RWPE2 (cell line): ENCODE data around the gene MPRIP.

ENCODE experiments used
- ATAC-seq: fragments of 200-7000 bp; cut with Tn5 transposase; 3 replicates; pipeline ENCODE4 v1.9.1; 2021; ENCODE audit warnings: low read depth
- DNase-seq: peaks from one replicate; pipeline ENCODE4 v3.0.0-alpha.2; 2020; ENCODE audit warnings: low spot score
- H3K27ac ChIP-seq: fragments of 450-650 bp; 2 replicates; pipeline ENCODE4 v1.5.1; 2017; ENCODE audit warnings: mild to moderate bottlenecking; ENCODE audit not compliant: poor library complexity, severe bottlenecking
- H3K27me3 ChIP-seq: fragments of 250-450 bp; sonication (Bioruptor Pico); 2 replicates; pipeline ENCODE4 v1.5.1; 2021; ENCODE audit warnings: mild to moderate bottlenecking, moderate library complexity; ENCODE audit not compliant: insufficient read depth, poor library complexity, severe bottlenecking
- H3K36me3 ChIP-seq: fragments of 250-450 bp; sonication (Bioruptor Pico); 2 replicates; pipeline ENCODE4 v1.5.1; 2020; ENCODE audit warnings: low read depth, mild to moderate bottlenecking, moderate library complexity
- H3K4me1 ChIP-seq: fragments of 250-450 bp; sonication (Bioruptor Pico); 2 replicates; pipeline ENCODE4 v1.5.1; 2021; ENCODE audit warnings: mild to moderate bottlenecking, moderate library complexity; ENCODE audit not compliant: insufficient read depth, poor library complexity, severe bottlenecking
- H3K4me3 ChIP-seq: fragments of 250-450 bp; sonication (Bioruptor Pico); 2 replicates; pipeline ENCODE4 v1.5.1; 2021; ENCODE audit warnings: mild to moderate bottlenecking, moderate library complexity; ENCODE audit not compliant: severe bottlenecking
- H3K9me3 ChIP-seq: fragments of 250-450 bp; sonication (Bioruptor Pico); 2 replicates; pipeline ENCODE4 v1.5.1; 2021; ENCODE audit warnings: mild to moderate bottlenecking, moderate library complexity; ENCODE audit not compliant: severe bottlenecking
- TF ChIP-seq, protein P1 (sequence below): fragments of 450-650 bp; IDR thresholded peaks from one replicate; pipeline ENCODE4 v1.5.1; 2017; ENCODE audit warnings: mild to moderate bottlenecking, moderate library complexity; ENCODE audit not compliant: poor library complexity, severe bottlenecking

MPRIP gene

DNA sequence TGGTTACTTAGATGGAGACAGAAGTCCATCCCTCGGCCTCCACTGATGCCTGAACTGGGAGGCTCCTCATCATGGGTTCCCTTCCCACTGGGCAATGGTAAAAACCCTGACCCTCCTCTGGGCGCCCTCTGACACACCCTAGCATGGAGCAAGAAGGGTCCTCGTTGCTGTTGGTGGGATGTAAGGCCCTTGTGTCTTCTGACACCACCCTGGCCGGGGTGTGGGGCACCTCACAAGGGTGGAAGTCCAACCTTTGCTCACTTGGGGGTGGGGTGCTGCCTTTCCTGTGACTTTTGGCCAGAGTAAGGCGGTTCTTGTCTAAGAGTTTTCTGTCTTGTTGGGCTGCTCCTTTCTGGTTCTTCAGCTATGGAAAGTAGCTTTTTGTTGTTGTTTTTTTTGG is 28.7 kb downstream of the MPRIP start:
- ATAC-seq: no peak

DNA sequence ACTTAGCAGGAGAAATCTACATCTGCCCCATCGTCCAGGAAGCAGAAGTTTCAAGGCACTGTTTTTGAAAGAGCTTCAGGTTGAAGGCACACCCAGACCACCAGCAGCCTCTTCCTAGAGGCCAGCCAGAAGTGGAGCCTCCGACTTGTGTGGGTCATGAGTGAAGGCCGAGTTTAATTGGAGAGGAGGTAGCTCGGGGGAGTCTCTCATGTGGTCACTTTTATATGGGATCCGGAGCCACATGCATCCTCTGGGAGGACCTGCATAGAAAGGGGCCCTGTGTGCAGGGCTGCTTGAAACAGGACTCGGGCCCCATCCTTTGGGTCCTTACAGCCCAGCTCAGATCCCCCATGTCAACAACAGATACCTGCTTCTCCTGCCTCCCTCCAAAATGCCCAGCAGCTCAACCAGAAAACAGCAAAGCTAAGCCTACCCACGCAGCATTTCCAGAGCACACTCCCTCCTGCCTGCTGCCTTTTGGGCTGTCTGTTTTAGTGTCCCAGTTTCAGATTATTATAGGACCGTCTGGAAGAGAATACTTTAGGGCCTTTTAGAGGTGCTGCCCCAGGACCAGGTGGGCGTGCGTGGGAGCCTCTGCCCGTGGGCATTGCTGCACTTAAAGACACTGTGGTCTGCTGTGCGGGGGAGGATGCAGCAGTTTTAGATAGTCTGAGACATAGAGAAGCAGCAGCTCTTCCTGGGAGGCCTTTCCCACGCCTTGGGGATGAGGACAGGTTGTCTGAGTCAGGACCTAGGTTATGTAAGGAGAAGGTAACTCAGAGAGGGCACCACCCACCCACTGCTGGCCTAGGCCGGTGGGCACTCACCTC is 29.5 kb downstream of the MPRIP start:
- Histone ChIP-seq H3K36me3 (peaks cover 54% of the 10 kb centered on the region), H3K9me3 (no peaks in the 10 kb centered on the region), H3K4me3 (no peak overlapping the region), H3K4me1 (peaks cover 51% of the 10 kb centered on the region), H3K27me3 (no peaks in the 10 kb centered on the region), H3K27ac (peak overlapping the region; percentile 65)
- TF ChIP-seq, protein P1, sequence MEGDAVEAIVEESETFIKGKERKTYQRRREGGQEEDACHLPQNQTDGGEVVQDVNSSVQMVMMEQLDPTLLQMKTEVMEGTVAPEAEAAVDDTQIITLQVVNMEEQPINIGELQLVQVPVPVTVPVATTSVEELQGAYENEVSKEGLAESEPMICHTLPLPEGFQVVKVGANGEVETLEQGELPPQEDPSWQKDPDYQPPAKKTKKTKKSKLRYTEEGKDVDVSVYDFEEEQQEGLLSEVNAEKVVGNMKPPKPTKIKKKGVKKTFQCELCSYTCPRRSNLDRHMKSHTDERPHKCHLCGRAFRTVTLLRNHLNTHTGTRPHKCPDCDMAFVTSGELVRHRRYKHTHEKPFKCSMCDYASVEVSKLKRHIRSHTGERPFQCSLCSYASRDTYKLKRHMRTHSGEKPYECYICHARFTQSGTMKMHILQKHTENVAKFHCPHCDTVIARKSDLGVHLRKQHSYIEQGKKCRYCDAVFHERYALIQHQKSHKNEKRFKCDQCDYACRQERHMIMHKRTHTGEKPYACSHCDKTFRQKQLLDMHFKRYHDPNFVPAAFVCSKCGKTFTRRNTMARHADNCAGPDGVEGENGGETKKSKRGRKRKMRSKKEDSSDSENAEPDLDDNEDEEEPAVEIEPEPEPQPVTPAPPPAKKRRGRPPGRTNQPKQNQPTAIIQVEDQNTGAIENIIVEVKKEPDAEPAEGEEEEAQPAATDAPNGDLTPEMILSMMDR: no peak
- peak; percentile 56 for DNase-seq
- ATAC-seq: peak; percentile 45

More for the DNA sequence above, 28.7 kb downstream of the MPRIP start:
- DNase-seq: peak; percentile 39
- Histone ChIP-seq H3K4me1 (peaks cover 57% of the 10 kb centered on the region), H3K27me3 (no peaks in the 10 kb centered on the region), H3K27ac (peak overlapping the region; percentile 65), H3K9me3 (no peaks in the 10 kb centered on the region), H3K4me3 (no peak overlapping the region), H3K36me3 (peaks cover 47% of the 10 kb centered on the region)
- TF ChIP-seq, protein P1: no peak

DNA sequence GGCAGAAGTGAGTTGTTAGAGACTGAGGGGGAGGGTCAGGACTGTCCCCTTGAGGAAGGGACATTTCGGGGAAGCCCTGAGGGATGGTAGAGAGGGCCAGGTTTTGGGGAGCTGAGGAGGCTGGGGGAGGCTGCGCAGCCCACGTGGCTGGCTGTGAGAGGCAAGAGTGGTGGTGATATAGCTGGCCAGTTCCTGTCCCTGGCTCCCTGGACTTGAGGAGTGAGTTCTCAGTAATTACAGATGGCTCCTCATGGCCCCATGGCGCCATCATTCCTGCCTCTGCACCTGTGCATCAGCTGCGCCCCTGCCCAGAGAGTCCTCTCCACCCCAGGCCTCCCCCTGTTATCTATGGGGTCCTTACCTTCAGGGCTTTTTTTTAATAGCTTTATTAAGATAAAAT is 30.3 kb downstream of the MPRIP start:
- Histone ChIP-seq H3K27me3 (no peaks in the 10 kb centered on the region), H3K4me1 (peaks cover 43% of the 10 kb centered on the region), H3K36me3 (peaks cover 56% of the 10 kb centered on the region), H3K9me3 (no peaks in the 10 kb centered on the region), H3K27ac (peak overlapping the region; percentile 65), H3K4me3 (no peak overlapping the region)
- peak; percentile 51 for DNase-seq
- no peak for ATAC-seq
- TF ChIP-seq, protein P1: no peak

DNA sequence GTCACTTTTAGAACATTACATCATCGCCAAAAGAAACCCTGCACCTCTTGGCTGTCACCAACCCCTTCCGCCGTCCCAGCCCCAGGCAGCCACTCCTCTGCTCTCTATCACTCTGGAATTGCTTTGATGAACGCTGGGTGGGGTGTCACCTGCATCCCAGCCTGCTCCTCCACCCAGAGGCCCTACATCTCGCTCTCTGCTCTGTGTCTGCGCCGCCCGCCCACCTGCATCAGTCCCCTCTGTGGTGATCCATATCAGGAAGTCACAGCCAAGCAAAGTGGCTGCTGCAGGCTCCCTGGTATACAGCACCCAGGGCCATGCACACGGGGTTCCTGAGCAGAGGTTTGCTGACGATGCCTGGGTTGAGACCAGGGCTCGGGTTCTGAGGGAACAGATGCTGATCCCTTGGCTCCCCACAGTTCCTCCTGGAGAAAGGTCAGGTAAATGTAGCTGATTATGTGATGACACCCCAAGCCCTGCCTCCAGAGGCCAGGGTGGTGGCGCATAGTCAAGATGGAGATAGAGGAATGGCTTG is 30.8 kb downstream of the MPRIP start:
- DNase-seq (peak; percentile 54), ATAC-seq (no peak)
- Histone ChIP-seq H3K36me3 (peaks cover 62% of the 10 kb centered on the region), H3K9me3 (no peaks in the 10 kb centered on the region), H3K4me1 (peaks cover 41% of the 10 kb centered on the region), H3K4me3 (no peak overlapping the region), H3K27me3 (no peaks in the 10 kb centered on the region), H3K27ac (peak overlapping the region; percentile 65)
- TF ChIP-seq, protein P1: no peak
